ENCODE measurements around the gene SLC22A1. TPM values are rescaled to one million over a fixed set of nuclear protein-coding genes. Genes with fewer than 3 reads are reported as not detected.

The SLC22A1 gene
- total and polyA plus RNA-seq, 4 donors, result 0.79 to 1,107 (median 439) TPM

GRCh38 chr6:160121981-160122380 is 366 bp downstream of the SLC22A1 start:
- DNase-seq (ENCODE audit: low spot score), result no peak
- H3K27ac ChIP-seq (ENCODE audit: low read depth in 1 of 2, low read length in 2 of 2), result peak overlapping the region; percentile 98
- WGBS, result 37% methylated on average over 14 of the region's 14 CpGs
- H3K9me3 ChIP-seq (ENCODE audit: control insufficient read depth in 4 of 4, low read length in 3 of 4), result peaks cover 0 to 4% (median 0%) of the 10 kb centered on the region in 4 donors
- H3K4me3 ChIP-seq (ENCODE audit: low read depth in 1 of 3, low read length in 3 of 3), result peak overlapping the region; percentile 50 to 80 (median 54)
- peak overlapping the region; percentile 90 to 100 for H3K9ac ChIP-seq (ENCODE audit: low read depth in 1 of 2, low read length in 2 of 2)
- peaks cover 0 to 10% (median 3%) of the 10 kb centered on the region in 4 donors for H3K36me3 ChIP-seq (ENCODE audit: control insufficient read depth in 4 of 4, insufficient read depth in 3 of 4, low read depth in 1 of 4, low read length in 3 of 4)
- H3K4me1 ChIP-seq (ENCODE audit: control insufficient read depth in 4 of 4, insufficient read depth in 4 of 4, low read length in 3 of 4), result peaks cover 0 to 15% (median 4%) of the 10 kb centered on the region in 4 donors
- H3K27me3 ChIP-seq (ENCODE audit: control insufficient read depth in 4 of 4, insufficient read depth in 4 of 4, low read length in 3 of 4), result no peaks in the 10 kb centered on the region
- TF ChIP-seq TAF1 (conservative IDR thresholded peaks at IDR 0.05) (no peak), FOXA2 (IDR thresholded peaks at IDR 0.05) (no peak), CTCF (IDR thresholded peaks at IDR 0.05; ENCODE audit: low read depth, low read length, missing input control) (no peak), RXRA (IDR thresholded peaks at IDR 0.05) (no peak), YY1 (IDR thresholded peaks at IDR 0.05) (no peak), MAX (IDR thresholded peaks at IDR 0.05) (no peak), ATF3 (IDR thresholded peaks at IDR 0.05) (no peak)

GRCh38 chr6:160122744-160123143 is 1.1 kb downstream of the SLC22A1 start:
- 35% methylated on average over 5 of the region's 5 CpGs for WGBS
- H3K9ac ChIP-seq (ENCODE audit: low read depth in 1 of 2, low read length in 2 of 2), result peak overlapping the region; percentile 90 to 100
- H3K4me3 ChIP-seq (ENCODE audit: low read depth in 1 of 3, low read length in 3 of 3), result peak overlapping the region; percentile 50 to 80 (median 54)

More at GRCh38 chr6:160122744-160123143, 1.1 kb downstream of the SLC22A1 start:
- H3K27me3 ChIP-seq (ENCODE audit: control insufficient read depth in 4 of 4, insufficient read depth in 4 of 4, low read length in 3 of 4), result no peaks in the 10 kb centered on the region
- H3K4me1 ChIP-seq (ENCODE audit: control insufficient read depth in 4 of 4, insufficient read depth in 4 of 4, low read length in 3 of 4), result peaks cover 2 to 23% (median 9%) of the 10 kb centered on the region in 4 donors
- peaks cover 0 to 4% (median 0%) of the 10 kb centered on the region in 4 donors for H3K9me3 ChIP-seq (ENCODE audit: control insufficient read depth in 4 of 4, low read length in 3 of 4)
- H3K36me3 ChIP-seq (ENCODE audit: control insufficient read depth in 4 of 4, insufficient read depth in 3 of 4, low read depth in 1 of 4, low read length in 3 of 4), result peaks cover 0 to 6% (median 3%) of the 10 kb centered on the region in 4 donors
- no peak for DNase-seq (ENCODE audit: low spot score)
- TF ChIP-seq TAF1 (conservative IDR thresholded peaks at IDR 0.05) (no peak), REST (IDR thresholded peaks at IDR 0.05) (peak; percentile 11), HNF4G (IDR thresholded peaks at IDR 0.05) (no peak), ZBTB33 (IDR thresholded peaks at IDR 0.05) (no peak), YY1 (IDR thresholded peaks at IDR 0.05) (no peak), FOXA2 (IDR thresholded peaks at IDR 0.05) (no peak), NR2F2 (IDR thresholded peaks at IDR 0.05) (no peak)
- peak overlapping the region; percentile 98 for H3K27ac ChIP-seq (ENCODE audit: low read depth in 1 of 2, low read length in 2 of 2)
